GM19025 (cell line): Measurements from ENCODE around the gene ZBED6.
"Not testable (repeated sequence)": the region's sequence is repeated elsewhere in the genome, so short reads cannot be mapped to it uniquely, and the experiment has no call there.

Source experiments
- ATAC-seq: cut with Tn5 transposase; IDR thresholded peaks from one replicate; pipeline ENCODE4 v1.9.1; 2021; ENCODE audit warnings: mild to moderate bottlenecking, low read depth, moderate library complexity; ENCODE audit not compliant: unreplicated experiment

Gene ZBED6

DNA sequence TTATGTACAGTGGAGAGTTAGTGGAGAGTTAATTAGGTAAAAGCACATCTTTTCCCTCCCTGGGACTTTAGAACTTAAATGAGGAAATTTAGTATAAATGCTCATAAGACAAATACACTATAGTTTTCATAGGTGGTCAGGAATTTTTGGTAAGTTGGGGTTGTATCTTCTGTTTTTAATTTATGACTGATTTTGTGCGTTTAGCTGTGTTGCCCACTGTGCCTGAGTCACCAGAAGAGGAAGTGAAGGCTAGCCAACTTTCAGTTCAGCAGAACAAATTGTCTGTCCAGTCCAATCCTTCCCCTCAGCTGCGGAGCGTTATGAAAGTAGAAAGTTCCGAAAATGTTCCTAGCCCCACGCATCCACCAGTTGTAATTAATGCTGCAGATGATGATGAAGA, 33.8 kb downstream of the ZBED6 start:
- not testable (repeated sequence) for ATAC-seq

DNA sequence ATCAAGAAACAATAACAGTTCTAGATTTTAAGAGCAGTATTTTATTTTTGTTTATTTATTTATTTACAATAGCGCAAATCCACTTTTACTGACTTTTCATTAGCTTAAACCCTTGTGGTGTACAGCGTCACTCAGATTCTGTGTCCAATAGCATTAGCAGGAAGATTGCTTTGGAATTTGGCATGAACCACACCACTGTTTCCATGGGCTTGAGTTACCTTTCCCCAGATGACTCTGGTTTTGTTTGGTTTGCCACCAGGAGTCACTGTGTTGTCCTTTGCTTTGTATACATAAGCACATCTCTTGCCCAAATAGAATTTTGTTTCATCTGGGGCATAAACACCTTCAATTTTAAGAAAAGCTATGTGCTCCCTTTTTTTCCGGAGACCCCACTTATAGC, 40.1 kb downstream of the ZBED6 start:
- no peak for ATAC-seq

DNA sequence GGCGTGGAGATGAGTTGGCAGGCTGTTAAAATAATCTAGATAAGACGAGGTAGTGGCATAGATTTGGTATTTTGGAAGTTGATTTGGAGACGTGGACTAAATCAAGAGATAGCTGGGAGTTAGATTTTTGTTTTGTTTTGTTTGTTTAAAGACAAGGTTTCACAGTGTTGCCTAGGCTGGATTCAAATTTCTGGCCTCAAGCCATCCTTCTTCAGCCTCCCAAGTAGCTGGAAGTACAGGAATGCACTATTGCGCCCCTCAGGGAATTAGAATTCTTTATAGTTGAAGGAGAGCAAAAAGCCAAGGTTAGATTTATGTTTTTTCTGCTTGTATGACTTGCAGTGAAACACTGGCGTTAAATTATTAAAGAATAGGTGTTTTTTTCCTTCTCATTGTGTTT, 43.7 kb downstream of the ZBED6 start:
- ATAC-seq, result no peak

DNA sequence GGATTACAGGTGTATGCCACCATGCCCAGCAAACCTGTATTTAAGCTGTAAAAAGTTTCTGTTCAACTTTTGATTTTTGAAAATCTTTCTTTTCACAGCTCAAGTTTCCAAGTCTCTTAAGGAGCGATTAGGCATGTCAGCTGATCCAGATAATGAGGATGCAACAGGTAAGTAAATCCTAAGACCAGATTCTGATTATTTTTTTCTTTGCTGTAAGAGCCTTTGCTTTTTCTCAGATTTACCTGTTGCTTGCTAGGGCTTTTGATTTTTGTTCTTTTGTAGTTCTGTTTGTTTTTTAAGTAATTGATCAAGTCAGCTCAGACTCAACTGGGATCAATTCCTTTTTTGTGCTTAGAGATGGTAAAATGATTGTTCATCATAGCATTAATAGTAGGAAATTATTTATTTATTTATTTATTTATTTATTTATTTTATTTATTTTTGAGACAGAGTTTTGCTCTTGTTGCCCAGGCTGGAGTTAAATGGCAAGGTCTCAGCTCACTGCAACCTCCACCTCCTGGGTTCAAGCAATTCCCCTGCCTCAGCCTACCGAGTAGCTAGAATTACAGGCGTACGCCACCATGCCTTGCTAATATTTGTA, 44.9 kb downstream of the ZBED6 start:
- no peak for ATAC-seq

DNA sequence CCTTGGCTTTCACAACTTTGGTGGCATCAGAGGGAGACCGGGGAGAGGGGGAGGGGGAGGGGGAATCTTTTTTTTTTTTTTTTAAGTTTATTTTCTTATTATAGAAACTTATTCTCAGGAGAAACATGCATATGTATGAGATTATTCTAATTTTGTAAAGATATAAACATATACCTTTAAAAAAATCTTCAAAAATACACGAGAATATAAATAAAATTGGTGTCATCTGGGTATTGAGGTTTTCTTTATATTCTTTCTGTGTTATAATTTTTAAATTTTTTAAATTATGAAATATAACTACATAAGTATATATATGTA, 47.1 kb downstream of the ZBED6 start:
- ATAC-seq, result no peak

DNA sequence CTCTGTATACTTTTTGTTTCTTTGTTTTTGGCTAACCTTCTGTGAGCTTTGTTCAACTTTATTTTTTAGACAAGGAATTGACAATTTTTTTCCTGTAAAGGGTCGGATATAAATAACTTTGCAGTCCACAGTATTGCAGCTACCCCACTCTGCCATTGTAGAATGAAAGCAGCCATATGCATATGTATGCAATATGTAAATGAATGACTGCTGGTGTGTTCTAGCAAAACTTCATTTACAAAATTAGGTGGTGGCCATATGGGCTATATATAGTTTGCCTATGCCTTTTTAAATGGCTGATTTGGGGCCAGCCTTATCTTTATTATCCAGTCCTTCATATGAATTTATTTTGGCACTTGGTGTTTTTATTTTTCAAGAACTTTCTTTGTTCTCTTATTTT, 48.0 kb downstream of the ZBED6 start:
- no peak for ATAC-seq
